ENCODE data around the gene PICALM. TPM values are rescaled to one million over a fixed set of nuclear protein-coding genes. Genes with fewer than 3 reads are reported as not detected.

The PICALM gene
- total RNA-seq, 1 experiment from 2014 or later: 116 TPM

DNA sequence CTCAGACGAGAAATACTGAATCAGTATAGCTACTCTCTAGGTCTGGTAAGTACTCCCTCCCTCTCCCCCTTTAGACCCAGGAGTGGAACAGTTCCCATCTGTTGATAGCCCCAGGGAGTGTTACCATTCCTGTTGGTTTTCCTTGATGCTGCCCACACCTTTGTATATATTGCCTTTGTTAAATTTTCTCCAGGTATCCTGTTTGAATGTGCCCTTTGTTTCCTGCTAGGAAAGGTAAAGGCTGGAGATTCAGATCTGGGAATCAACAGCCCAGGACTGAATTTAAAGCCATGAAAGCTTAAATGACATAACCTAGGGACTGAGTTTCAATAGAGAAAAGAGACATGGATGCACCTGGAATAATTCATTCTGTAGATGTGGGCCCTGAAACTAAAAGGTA, 145.4 kb downstream of the PICALM start:
- DNase-seq (ENCODE audit: low read depth): no peak
- in situ Hi-C loops (cut with HindIII; ENCODE audit: low pct_unique_long_range_greater_than_20kb, low sequenced_read_pairs): no loop called here

DNA sequence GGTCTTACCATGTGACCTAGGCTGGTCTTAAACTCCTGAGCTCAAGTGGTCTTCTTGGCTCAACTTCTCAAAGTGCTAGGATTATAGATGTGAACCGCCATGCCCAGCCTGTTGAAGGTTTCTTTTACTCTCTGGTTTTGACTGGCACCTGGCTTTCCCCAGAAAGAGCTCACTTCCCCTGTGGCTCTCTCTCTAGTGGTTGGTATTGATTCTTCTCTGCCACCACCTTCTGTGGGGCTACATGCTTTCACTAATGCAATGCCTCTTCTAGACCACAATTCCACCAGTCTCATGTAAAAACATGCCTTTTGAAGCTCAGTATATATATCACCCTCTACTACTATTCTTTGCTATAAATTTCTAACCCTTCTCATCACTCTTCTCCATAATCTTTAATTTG, 146.5 kb downstream of the PICALM start:
- DNase-seq (ENCODE audit: low read depth): no peak
- in situ Hi-C loops (cut with HindIII; ENCODE audit: low pct_unique_long_range_greater_than_20kb, low sequenced_read_pairs): no loop called here

DNA sequence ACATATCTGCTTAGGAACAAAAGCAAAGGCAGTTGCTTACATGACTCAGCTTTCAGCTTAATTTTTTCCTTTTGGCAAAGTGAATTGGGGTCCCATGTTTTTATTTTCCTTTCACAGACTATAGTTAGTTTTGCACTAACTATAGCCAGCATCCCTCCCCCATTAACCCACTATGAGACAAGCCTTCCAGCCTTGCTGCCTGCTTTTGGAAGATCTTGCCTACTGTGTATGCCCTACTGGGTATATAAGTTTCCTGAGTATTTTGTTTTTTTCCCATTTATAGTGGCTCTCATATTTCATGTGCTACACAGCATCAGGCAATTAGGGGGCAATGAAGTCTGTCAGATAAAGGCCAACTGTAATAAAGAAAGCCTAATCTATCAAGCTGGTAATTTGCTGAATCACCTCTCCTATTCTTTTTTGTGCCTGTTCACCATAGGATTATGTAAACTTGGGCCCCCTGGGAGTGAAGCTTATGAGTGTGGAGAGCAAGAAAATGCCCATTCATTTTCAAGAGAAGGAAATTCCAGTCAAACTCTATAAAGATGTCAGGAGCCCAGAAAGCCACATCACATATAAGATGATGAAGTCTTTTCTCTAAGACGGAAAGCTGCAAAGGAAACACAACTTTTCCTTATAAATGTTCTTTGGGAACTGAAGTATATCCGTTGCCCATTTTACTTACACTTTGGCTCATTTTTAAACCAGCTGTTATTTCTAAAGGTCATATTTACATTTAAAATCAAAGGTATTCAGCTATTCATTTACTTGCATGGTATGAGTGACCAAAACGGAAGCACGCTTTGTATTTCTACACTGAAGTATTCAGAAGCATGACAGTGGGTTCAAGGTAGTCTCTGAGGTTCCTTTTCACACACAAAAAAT, 149.7 kb downstream of the PICALM start:
- in situ Hi-C loops (cut with HindIII; ENCODE audit: low pct_unique_long_range_greater_than_20kb, low sequenced_read_pairs): no loop called here
- DNase-seq (ENCODE audit: low read depth): no peak

DNA sequence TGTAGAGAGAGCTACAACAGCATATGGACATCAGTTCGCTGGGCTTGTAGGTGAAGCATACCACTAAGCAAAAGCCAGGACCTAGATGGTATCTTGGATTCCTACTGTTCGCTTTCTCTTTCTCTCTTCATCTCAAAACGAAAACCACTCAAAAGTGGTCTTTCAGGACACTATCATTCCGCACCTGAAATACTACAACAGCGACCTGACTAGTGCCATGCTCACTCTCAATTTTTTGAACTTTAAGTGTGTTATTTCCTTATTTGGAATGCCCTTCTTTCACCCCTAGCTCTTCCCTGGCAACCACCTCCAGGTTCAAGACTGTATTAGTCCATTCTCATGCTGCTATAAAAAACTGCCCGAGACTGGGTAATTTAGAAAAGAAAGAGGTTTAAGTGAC, 154.5 kb downstream of the PICALM start:
- DNase-seq (ENCODE audit: low read depth): no peak
- in situ Hi-C loops (cut with HindIII; ENCODE audit: low pct_unique_long_range_greater_than_20kb, low sequenced_read_pairs): no loop called here

DNA sequence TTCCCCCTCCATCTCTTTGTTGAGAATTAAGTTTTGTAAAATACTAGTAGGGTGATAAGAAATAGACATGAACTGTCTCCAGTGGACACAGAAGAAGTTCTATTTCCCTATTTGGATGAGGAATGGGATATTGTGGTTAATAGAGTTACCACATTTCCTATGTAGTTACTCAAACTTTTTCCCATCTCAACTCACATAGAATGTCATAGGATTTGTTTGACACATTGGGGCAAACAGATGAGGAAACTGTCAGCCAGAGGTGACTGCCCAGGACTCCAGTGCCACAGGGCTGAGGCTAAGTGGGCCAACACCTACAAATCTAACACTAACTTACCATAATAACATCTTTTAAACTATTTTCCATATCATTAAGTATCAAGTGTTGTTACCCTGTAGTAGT, 155.4 kb downstream of the PICALM start:
- in situ Hi-C loops (cut with HindIII; ENCODE audit: low pct_unique_long_range_greater_than_20kb, low sequenced_read_pairs): no loop called here
- no peak for DNase-seq (ENCODE audit: low read depth)

DNA sequence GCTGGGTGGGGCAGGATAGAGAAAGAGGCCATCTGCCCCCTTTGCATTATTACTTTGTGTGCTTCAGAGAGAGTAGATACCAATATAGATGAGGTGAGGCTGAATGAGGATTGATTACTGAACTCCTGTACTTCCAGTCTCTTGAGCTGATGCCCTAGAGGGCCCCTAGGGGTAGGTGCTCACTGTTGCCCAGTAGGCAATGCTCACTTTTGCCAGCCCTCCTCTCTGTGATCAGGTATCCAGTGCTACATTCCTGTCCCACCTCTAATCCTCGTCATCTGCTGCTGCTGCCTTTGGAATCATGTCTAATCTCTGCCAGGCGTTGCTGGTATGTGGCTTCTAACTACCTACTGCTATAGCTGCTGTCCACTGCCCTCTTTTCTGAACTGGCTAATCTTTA, 156.5 kb downstream of the PICALM start:
- in situ Hi-C loops (cut with HindIII; ENCODE audit: low pct_unique_long_range_greater_than_20kb, low sequenced_read_pairs): no loop called here
- no peak for DNase-seq (ENCODE audit: low read depth)

Other genes with a start within 250 kb of the PICALM start
- not detected in 2 replicates for gene CCDC83, start 213.7 kb downstream of the PICALM start, total RNA-seq (2014; rRNA removed; shearing (Covaris generic); ENCODE audit: low replicate concordance)
- 7.0 and 10.3 TPM in 2 replicates for gene EED, start 175.7 kb upstream of the PICALM start, total RNA-seq (2014; rRNA removed; shearing (Covaris generic); ENCODE audit: low replicate concordance)
- 57.7 and 70.3 TPM in 2 replicates for gene HIKESHI, start 233.2 kb upstream of the PICALM start, total RNA-seq (2014; rRNA removed; shearing (Covaris generic); ENCODE audit: low replicate concordance)